Stimulated activated CD8-positive, alpha-beta memory T cell treated with anti-CD3 and anti-CD28 coated beads, Interleukin-7, amount 100 ng/mL, for 1 hour (primary cell): ENCODE results near the gene TSPEAR.
"Not testable (repeated sequence)": the region's sequence is repeated elsewhere in the genome, so short reads cannot be mapped to it uniquely, and the experiment has no call there.

ENCODE experiments used
- DNase-seq, 2 donors: peaks; one replicate each; pipeline ENCODE4 v3.0.0-alpha.2; 2020; ENCODE audit warnings: low read depth in 2 of 2

Gene TSPEAR

DNA sequence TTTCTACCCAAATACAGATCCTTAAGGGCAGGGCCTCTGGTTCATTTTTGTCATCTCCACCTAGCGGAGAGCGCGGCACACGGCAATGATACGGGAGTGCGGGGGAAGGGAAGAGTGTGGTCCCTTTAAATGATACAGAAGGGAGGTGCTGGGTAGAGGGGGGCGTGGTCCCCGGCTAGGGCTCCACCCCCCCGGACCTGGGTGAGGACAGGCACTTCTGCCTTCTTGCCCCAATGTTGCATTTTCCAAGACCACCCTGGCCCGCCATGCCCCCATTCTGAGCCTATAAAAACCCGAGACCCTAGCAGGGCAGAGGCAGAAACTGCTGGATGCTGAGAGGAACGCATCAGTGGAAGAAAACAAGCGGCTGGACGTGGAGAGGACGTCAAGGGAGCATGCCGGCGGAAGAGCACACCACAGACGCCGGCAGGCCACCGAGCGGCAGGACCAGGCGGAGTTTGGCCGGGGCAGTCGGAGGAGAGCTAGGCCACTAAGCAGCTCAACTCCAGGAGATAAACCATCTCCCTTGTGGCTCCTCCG, 226.0 kb downstream of the TSPEAR start:
- peak in 1 of 2 donors; percentile 23 for DNase-seq

DNA sequence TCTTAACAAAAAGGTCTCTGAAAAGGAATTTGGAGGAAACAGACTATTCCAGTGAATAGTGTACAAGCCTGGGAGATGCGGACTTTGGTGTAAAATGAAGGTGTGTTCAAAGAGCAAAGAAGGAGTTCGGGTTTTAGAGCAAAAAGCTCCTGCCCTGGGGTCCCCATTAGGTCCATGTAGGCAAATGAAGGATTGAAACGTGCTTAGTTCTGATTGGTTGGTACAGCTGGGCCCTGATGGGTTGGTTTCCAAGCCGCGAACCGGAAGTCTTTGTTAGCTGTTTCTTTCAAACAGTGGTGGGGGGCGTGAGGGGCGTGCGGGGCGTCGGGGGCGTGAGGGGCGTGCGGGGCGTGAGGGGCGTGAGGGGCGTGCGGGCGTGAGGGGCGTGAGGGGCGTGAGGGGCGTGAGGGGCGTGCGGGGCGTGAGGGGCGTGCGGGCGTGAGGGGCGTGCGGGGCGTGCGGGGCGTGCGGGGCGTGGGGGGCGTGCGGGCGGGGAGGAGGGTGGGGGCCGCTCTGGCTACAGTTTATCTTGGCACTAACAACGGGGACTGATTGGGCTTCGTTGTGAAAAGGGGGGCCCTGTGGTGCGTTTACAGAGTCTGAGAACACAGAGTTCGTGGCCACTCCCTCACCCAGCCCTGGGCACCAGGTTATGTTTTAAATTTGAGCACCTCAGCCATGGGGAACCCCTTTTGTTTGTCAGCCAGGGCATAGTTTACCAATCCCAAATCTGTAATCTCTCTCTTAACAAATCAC, 226.7 kb downstream of the TSPEAR start:
- no peak for DNase-seq

DNA sequence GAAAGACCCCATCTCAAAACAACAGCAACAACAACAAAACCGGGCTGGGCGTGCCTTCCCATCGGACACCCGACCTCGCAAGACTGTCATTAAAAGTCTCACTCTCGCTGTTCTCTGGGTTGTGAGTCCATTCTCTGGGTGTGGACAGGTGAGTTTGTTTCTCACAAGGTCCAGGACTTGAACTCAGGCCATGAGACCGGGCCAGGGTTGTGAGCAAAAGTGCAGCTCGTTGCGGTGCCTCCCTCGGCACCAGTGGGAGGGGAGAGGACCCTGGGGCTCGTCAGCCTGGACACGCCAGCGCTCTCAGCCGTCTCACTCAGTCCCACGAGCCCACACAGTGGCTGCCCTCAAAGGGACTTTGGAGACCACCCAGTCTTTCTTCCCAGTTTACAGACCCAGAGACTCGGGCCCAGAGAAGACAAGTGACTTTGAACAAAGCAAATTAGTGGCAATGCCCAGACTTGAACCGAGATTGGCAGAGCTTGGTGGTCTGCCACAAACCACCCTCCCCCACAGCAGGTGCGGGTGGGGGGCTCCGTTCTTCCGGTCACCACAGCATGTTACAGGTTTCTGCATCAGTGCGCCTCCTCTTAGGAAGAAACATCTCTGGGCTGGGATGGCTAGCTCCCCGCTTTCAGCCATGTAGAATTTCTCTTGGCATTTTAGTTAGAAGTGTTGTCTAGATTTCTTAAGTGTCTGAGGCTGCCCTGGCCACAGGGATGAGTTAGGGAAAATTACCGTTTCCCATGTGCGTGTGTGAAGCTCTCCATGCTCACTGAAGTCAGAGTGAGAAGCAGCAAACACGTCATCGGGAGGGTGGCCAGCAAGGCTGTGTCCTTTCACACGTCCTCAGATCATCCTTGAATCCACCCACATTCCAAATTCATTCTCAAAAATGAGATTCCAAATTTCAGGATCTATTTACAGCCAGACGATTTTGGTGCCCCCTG, 227.8 kb downstream of the TSPEAR start:
- no peak for DNase-seq

DNA sequence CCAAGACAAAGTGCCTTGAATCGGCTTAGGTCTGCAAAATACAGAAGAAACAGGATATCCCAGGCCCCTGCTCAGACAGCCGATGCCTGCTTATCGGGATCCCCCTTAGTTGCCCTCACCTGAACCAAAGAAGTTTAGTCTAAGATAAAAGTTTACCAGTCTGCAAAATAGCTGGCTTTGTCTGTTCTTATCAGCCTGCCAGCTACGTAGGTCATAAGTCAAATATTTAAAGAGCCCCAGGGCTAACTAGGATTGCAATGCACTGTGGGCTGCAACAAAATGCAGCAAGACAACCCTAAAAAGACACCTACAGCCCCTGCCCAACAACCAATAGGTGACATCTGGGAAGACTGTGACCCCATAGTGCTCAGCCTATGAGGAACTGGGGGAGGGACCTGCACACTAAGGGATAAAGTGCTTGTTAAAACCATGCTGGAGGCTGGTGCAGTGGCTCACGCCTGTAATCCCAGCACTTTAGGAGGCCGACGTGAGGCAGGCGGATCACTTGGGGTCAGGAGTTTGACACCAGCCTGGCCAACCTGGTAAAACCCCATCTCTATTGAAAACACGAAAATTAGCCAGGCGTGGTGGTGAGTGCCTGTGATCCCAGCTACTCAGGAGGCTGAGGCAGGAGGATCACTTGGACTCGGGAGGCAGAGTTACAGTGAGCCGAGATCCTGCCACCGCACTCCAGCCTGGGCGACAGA, 228.6 kb downstream of the TSPEAR start:
- DNase-seq = no peak

DNA sequence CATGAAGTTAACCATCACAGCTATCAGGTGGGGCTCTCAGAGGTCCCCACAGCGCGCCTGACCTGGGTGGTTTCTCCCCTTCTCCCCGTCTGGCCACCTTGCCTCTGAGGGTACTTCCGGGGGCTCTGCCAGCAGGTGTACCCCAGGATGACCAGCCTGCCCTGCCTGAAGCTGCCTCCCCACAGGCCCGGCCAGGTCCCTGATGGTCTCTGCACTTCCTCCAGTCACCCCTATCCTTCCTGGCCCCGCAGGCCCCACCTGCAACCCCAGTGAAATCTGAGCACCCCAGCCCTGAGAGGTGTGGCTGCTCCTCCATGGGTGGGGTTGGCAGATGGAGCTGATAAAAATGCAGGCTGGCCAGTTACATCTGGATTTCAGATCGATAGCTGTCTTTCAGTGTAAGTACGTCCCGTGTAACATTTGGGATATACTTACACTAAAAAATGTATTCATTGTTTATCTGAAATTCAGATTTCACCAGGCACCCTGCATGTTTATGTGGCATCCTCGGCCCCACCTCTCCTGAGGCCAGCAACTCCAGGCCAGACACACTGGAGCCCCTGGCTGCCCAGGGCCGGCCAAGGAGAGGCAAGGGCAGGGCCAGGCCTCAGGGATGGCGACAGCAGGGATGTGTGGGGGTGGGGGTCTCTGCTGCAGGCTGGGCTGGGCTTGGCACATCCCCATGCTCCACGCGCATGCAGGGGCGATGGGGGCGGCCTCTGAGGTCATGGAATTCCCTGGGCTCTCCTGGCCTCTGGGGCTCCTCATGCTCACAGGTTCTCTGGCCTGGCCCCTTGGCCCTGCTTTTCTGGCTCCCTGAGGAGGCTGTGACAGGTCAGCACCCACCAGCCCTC, 230.9 kb downstream of the TSPEAR start:
- no peak for DNase-seq

DNA sequence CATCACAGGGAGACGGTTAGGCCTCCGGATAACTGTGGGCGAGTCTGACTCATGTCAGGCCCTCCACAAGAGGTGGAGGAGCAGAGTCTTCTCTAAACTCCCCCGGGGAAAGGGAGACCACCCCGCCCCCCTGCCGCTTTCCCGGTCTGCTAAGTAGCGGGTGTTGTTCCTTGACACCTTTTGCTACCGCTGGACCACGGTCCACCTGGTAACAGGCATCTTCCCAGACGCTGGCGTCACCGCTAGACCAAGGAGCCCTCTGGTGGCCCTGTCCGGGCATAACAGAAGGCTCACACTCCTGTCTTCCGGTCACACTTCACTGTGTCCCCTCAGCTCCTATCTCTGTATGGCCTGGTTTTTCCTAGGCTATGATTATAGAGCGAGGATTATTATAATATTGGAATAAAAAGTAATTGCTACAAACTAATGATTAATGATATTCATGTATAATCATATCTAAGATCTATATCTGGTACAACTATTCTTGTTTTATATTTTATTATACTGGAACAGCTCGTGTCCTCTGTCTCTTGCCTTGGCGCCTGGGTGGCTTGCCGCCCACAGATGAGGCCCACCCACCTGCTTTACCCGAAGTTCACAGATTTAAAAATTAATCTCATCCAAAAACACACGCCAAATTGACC, 231.7 kb downstream of the TSPEAR start:
- DNase-seq = not testable (repeated sequence)

DNA sequence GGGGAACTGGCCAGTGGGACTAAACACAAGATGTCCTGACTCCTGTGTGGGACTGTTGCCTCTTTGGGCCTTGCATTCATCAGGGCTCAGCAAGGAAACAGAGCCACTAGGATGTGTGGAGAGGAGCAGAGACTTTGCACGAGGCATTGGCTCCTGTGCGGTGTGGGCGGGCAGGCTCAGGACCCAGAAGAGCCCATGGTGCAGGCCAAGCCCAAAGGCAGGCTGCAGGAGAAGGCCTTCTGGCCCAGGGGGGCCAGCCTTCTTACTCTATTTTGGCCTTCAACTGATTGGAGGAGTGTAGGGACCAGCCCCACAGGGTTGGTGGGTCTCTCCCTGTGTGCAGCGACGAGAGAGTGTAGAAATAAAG, 232.6 kb downstream of the TSPEAR start:
- DNase-seq = no peak

DNA sequence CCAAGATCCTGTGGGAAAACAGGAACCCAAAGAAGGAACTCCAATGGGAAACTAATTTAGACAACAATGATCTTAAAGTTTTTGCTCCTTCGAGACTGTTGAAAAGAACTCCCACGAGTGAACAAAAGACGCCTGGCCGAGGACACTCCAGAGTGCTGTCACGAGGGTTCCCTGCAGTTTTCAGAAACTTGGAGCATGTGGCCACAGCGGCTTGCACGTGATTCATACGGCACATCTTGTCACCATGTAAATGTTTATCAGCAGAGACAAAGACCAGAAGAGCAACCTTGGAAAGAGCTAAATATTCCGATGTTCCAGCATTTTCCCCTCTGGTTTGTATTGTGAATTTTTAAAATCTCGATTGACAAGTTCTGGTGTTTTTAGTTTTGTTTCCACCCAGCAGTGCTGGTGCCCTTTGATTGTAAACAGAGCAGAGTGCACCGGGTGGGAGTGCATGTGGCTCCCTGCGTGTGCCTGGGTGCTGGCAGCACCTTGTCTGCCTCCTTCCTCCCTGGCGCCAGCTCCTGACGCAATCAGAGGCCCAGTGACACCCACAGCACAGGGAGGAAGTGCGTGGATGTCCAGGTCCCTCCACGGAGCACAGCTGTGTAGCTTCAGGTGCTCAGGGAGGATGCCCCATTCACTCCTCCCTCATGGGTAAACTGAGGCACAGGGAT, 233.1 kb downstream of the TSPEAR start:
- DNase-seq = no peak

DNA sequence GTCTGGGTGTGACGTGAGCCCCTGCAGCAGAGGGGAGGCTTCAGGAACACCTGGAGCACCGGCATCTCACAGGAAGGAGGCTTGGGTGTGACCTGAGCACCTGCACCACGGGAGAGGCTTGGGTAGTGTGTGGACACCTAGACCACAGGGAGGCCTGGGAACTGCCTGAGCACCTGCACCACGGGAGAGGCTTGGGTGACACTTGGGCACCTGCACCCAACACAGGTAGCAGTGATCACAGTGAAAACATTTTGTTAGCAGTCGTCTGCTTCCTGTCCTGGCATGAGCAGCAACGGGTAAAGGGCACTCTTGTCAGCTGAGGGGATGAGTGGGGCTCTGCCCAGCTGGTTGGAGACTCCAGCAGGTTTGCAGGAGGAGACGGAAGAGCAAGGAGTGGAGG, 233.7 kb downstream of the TSPEAR start:
- no peak for DNase-seq

DNA sequence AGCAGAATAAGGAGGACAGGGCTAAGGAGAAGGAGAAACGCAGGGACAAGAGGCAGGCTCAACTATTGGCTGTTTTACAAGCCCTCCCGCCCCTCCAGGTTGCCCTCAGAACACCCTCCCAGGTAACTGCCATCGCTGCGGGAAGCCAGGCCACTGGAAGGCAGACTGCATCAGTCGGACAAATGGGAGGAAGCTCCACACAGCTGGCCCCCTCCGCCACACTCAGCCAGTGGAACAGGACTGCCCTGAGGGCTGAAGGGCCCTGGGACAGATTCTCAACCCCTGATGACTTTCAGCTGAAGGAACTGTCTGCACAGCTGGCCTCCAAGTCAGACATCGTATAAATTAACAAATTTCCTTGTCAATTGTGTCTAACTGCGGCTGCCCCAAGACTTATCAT, 234.2 kb downstream of the TSPEAR start:
- no peak for DNase-seq

DNA sequence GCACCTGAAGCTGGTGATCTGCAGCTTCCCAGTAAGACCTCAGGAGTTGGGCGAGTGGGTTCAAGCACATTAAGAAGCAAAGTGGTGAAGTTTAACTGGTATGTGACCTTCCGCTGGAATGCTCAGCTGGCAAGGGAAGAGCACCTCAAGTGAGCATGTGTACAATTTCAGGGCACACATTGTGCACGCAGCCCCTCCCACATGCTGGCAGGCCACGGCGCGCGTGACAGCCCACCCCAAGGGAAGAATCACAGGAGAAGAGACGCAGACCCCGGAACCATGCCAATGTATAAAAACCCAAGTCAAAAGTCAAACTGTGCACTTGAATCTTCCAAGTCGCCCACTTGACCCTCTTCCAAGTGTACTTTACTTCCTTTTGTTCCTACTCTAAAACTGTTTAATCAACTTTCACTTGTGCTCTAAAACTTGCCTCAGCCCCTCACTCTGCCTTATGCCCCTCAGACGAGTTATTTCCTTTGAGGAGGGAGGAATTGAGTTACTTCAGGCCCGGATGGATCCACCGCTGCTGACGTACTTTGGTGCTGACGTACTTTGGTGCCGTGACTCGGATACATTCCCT, 236.0 kb downstream of the TSPEAR start:
- no peak for DNase-seq

DNA sequence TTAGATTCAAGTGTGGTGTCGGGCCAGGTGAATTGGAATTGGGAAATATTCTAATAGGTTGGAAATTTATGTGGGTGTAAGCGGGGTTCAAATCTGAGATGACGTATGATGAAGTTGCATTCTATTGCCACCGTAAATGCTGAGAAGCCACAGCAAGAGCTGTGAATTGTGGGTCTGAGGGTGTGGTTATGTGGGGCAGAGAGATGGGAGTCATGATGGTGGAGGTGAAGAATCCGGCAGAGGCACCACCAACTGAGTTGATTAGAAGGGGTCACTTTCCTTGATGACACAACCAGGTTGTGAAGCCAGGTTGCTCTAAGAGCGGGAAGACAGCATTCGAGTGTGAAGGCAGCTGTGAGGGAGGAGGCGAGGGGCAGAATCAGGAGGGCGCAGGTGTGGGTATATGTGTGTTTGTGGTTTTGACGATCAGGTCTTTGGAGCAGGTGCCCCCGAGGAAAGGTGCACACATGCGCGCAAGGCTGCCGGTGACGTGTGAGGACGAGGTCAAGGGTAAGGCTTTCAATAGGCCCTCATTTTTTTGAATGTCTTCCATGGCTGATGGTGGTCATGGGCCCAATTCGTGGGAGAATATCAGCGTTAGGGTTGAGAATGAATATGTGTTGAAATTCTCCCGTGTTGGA, 237.3 kb downstream of the TSPEAR start:
- DNase-seq = no peak

DNA sequence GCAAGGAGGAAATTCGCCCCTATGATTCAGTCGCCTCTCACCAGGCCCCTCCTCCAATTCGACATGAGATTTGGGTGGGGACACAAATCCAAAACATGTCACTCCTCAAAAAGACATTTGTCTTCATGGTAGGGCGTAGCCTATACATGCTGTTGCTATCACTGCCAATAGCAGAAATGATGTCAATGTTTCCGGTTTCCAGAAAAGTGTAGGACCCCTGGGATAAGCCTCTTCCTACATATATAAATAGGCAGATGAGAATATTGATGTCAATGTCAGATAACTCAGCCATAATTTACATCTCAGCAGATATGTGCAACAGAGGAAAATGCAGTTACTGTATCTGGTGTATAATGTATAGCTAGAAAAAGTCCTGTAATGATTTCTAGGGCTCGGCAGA, 239.4 kb downstream of the TSPEAR start:
- no peak for DNase-seq

DNA sequence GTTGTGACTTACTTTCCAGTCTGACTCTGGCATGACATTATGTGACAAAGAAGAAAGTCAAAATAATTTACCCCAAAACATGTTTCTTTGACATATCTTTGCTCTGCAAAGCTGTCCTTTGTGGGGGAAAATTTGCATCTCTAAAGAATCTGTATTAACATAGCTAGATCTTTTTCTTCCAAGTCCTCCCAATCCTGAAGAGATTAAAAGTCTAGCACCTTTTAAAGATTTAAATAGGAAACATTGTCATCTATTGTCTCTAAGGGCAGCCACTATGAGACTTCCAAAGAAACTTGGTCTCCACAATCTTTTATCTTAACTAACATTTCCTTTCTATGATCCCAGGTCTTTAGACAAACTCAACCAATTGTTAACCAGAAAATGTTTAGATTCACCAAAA, 240.0 kb downstream of the TSPEAR start:
- no peak for DNase-seq

DNA sequence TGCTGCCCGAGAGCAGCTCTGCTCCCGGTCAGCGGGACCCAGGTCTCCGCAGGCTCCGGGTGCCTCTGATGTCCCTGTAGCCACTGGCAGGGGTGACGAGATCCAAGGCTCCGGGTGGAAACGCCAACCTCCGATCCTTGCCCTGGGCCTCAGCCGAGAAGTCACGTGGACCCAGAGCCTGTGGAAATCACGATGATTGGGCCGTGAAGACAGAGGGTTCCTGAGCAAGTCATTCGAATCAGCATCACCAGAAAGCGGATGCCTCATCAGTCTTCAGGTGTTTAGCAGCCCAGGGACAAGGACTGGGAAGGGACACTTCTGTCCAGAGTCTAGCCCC, 243.5 kb downstream of the TSPEAR start:
- DNase-seq = no peak

DNA sequence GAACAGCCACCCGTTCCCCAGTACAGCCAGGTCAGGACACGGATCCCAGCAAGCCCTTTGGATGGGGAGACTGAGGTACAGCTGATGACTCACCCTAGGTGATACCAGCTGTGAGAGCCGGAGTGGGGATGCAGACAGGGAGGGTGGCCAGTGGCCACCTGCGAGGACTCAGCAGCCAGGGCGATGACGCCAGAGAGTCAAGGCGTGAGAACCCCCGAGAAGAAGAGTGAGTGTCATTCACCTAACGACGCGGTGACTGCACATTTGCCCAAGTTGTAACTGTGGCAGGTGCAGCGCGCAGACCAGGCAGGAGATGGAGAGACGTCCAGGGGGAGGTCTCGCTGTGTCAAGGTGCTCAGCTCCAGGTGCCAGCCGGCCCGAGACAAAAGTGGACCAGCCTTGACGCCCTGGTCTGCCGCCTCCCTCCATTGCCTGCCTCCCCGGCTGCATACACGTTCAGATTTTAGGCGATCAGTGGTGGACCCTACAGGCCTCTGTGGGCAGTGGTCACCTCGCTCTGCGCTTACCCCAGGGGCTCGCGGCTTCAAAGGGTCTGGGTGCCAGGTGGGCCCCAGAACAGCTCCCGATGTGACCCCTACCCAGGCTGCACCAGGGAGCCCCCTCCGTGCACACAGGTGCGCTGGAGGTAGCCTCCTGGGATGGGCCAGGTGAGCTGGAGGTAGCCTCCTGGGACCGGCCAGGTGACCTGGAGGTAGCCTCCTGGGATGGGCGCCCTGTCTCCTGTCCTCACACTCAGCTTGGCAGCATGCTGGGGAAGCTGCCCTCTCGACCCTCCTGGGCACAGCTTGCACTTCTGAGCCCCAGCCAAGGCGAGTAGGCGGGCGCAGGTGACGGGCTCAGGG, 244.1 kb downstream of the TSPEAR start:
- DNase-seq = no peak

DNA sequence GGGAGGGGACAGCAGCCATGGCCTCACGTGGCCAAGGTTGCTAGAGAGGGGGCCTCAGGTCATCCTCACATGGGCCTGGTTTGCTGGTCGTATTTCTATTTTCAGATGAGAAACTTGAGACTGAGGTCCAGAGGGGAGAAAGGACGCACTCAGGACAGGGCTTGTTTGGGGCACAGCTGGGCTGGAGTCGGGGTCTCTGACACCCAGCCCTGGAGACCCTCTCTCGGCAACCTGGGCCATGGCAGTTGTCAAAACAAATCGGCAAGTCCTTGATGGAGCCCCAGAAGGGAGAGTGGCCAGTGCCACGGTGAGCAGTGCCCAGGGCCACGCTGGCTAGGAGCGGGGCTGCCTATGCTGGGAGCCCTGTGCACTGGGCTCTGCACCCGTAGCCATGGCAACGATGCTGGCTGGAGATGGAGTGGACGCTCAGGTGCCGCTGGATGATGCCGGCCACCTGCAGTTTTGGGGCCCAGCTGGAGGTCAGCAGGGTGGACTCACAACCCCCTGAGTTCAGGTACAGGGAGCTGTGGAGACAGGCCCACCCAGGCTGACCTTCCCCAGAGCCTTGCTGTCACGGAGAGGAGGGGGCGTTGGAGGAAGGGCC, 244.9 kb downstream of the TSPEAR start:
- DNase-seq = no peak

DNA sequence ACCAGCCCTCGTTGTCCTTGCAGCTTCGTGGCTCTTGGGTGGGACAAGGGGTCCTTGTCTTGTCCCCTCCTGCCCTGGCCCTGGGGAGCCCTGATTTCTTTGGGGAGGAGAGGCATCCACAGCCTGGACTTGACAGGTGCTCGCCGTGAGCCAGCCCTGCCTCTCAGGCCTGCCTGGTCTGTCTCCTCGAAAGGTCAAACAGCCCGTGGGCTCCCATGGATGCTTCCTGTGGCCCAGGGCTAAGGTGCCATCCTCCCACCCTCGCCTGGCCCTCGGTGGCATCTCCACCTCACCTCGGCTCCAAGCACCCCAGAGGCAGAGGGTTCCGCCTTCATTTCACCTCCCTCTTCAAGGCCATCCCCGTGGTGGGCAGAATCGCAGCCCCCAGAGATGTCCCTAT, 247.0 kb downstream of the TSPEAR start:
- no peak for DNase-seq
